GM11168 (cell line): Measurements from ENCODE around the gene CLIC5.

Experiments
- in situ Hi-C: fragments of 300-500 bp; cut with MboI; formaldehyde crosslinking; loops from one replicate; pipeline ENCODE4 v1.12.0; 2022; ENCODE audit warnings: low sequenced_read_pairs; ENCODE audit not compliant: unreplicated experiment

The CLIC5 gene

DNA sequence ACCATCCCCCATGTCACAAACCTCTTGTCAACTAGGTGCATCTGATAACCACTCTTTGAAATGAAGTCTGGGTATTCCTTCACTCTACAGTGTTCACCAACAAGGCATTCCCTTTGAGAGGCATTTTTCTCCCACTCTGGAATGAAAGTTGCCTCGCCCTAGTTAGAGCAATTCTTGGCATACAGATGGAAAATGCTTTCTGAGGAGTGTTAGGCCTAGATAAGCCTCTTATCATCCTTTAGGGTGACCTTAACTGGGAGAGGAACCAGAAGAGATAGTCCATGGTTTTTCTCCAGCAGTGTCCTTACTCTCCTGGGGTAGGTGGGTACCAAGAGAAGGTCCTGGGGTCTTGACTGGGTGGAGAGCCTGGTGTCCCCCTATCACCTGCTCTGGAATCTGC is 14.8 kb downstream of the CLIC5 start:
- in situ Hi-C loops: no loop called here

DNA sequence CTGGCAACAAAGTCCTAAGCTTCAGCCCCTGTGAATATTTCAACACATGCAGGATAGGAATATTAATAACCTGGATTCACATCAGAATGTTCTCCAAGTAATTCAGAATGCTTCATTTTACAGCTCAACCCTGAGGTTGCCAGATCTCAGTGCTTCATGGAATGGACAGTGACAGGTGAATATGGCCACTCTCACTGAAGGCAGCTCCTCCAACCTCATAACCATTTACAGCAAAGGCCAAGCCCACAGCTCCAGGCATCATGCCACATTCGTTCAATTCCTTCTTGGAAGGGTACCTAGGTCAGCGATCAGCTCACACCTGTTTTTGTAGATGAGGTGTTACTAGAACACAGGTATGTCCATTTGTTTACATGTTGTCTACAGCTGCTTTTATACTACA is 17.1 kb downstream of the CLIC5 start:
- in situ Hi-C loops: no loop called here

DNA sequence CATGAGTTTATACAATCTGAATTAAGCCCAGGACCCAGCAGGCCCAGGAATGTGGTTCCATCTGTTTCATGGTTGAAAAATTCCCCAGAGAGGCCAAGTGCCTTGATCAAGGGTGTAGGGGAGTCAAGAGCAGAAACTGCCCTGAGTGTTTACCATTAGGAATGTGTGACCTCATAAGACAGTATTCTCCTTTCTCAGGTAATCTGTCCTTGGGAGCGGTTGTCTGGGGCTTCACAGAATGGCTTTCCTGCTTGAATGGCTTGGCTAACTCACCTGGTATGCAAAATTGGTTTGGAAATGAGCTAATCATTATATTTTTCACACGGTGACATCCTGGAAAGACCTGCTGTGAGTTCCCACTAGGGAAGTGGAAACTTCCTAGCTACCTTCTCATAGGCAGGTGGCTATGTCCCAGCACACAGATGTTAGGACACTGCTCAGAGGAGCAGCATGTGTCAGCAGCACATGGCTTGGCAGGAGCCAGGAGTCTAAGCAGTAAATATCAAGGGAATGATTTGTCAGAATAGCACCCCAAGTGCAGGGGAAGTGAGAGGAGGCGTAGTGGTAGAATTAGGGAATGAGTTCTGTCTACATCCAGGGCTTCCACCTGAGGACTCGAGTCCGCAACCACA is 17.7 kb downstream of the CLIC5 start:
- in situ Hi-C loops: no loop called here

DNA sequence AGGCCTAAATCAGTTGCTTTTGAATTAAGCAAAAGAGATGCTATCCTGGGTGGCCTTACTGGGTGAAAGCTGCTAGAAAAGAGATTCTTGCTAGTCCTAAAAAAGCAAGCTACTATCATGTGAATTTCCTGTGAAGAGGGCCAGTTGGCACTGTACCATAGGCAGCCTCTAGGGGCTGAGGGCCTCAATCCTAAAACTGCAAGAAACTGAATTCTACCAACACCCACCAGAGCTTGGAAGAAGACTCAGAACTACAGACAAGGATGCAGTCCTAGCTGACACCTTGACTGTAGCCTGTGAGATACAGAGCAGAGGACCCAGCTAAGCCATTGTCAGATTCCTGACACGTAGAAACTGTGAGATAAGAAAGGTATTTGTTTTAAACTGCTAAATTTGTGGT is 24.5 kb downstream of the CLIC5 start:
- in situ Hi-C loops: no loop called here

DNA sequence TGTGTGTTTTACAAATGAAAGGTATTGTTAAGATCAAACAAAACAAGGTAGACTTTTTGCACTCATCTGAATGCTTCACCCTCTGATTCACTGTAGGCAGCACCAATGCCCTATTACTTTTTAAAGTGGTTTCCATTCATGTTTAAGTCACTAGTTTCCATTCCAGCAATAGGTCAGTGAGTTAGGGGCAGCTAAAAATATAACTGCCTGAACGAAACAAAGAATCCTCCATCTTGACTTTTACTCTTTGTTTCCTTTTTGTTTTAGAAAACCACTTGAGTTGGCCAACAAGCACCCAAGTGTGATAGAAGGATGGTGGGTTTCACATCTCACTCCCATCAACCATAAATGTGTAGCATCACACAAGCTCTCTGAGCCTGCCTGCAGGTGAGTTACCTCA is 25.5 kb downstream of the CLIC5 start:
- in situ Hi-C loops: no loop called here

DNA sequence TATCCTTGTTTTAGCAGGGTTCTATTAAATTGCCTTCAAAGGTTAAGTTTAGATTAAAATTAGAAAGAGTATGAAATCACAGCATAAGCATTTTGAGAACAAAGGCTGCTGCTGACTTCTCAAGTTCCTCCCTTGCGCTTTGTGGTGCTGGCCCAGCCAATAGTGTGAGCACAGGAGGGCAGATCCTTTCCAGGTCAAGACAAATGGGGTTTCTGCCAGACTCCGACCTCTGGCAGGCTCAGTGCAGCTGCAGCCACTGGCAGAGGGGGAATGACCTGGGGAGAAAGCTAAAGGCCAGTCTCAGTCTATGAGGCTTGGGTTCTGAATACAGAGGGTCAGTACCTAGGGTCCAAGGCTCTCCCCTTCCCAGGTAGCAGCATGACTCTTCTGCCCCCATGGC is 27.0 kb downstream of the CLIC5 start:
- in situ Hi-C loops: no loop called here

DNA sequence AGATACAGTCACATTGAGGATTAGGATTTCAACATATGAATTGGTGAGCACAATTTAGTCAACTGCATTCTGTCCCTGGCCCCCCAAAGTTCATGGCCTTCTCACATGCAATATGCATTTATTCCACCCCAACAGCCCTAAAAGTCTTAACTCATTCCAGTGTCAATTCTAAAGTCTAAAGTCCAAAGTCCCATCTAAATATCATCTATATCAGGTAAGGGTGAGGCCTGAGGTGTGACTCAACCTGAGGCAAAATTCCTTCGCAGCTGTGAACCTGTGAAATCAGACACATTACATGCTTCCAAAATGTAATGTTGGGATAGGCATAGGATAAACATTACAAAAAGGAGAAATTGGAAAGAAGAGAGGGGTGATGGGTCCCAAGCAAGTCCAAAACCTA is 27.8 kb downstream of the CLIC5 start:
- in situ Hi-C loops: no loop called here

DNA sequence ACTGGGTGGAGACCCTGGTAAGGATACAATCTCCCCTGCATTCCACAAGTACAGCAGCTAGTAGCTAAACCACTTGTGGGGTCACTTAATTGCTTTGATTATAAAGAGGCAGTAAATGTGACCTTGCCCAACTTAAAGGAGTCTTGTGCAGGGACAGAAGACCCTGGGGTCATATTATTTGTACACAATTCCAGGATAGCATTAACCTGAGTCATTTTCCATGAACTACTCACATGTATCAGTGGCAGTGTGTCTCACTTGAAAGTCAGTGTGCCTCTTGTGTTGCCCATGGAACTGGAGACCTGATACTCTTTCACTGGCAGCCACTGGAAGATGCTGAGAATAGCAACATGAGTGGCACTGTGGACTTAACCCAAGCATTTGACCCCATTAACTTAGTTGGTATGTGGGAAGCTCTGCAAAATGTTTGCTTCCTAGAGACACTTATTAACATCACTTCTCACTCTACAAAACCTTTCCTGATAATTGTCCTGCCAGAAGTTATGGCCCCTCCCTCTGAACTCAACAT is 28.9 kb downstream of the CLIC5 start:
- in situ Hi-C loops: no loop called here

DNA sequence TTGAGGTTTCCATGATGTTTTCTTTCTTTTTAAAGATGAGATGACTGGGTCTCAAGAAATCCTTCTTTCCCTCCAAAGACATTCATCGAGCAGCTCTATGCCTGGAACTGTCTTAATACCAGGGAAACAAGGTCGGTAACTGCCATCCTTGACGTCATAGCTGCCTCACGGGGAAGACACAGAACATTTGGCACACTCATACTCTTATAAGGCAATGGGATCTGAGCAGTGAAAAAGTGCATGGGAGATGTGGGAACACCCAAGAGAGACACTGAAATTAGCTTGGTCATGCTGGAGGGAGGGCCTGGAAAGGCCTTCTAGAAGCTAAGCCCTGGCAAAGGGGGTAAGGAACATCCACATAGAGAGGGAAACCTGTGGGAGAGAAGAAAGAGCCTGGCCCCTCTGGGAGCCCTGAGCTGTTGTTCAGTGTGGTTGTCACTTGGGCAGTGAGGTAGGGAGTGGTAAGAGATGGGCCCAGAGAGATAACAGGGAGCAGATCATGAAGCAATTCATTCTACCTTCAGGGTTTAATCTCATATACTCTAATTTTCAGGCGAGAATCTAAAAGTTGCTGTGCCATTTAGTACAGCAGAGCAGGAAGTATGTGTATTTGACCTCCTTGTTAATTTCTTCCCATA is 30.8 kb downstream of the CLIC5 start:
- in situ Hi-C loops: no loop called here

DNA sequence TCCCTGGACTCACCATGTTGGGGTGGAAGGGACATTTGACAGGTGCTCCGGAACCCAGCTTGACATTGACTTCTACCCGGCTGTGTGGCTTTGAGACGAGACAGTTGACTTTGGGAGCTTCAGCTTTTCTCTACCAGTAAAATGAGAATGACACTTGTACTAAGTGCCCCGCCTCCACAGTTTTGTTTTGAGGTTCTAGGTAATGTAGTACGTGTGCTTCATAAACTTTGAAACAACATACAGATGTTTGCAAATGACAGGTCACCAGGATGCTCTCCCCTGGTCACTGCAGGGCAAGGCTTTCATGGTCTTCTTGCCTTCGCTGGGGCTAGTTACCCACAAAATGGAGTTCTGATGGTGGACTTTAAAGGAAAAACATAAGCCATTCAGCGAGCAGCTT is 31.3 kb downstream of the CLIC5 start:
- in situ Hi-C loops: no loop called here

DNA sequence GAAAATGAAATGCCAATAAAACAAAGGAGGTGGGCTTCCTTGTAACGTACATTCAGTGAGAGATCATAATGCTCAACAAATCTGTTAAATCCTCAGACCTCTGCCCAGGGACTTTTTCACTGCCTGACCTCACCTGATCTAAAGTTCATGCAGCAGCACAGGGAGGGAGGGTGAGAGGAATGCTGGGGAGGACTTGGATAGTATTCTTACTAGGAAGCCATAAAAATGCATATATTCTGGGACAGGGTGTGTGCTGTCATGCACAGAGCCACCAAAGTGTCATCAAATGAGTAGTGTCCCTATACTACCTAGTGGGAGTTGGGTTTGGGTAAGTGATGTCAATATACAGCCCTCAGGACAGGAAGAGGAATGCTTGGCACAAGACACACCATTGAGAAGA is 32.6 kb downstream of the CLIC5 start:
- in situ Hi-C loops: no loop called here

DNA sequence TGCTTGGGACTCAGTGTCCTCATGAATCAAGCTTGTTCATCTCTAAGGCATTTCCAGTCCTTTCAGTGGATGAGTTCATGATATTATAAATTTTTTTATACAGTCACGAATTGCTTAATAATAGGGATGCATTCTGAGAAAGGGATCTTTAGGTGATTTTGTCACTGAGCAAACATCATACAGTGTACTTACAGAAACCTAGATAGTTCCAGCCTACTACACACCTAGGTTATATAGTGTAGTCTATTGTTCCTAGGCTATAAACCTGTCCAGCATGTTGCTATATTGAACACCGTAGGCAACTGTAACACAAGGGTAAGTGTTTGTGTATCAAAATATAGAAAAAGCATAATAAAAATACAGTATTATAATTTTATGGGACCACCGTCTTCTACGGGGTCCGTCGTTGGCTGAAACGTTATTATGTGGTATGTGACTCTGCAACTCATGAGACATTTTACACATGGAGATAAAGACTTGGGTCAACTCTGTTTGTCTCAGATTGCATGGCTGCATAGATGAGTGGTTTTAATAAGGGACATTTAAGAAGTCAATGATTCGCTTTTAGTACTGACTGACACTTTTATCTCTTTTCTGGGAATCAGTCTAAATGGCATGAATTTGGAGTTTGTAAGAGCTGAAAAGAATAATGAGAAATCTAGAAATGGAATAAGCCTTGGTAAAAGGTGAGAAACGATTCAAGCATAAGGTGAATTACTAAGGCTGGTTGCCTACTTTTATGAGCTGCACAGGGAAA is 33.2 kb downstream of the CLIC5 start:
- in situ Hi-C loops: no loop called here

DNA sequence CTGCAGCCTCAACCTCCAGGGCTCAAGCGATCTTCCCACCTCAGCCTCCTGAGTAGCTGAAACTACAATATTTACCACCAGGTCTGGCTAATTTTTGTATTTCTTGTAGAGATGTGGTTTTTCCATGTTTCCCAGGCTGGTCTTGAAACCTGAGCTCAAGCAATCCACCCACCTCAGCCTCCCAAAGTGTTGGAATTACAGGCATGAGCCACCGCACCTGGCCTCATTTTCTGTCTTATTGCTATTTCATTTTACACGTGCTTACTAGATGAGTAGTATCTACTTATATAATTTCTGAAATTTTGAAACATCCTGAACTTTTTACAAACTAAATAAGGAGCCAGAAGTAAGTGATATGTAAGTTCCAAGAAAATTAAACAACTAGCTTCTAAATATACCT is 34.6 kb downstream of the CLIC5 start:
- in situ Hi-C loops: no loop called here

DNA sequence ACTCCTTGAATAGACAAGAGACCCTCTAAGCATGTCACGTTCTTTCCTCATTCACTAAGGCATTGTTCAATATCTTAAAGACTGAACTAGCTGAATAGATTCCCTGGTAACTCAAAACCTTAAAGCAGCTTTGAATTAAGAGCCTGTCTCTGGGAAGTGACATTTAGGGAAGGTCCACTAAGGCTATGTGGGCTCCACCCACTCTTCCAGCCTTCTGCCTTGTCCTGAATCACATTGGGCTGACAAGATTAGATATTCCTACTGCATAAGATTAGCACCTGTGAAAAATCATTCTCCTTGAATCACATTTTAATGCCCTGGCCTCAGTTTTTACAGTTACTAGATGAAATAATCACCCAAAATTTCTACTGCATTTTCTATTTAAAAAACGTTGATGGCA is 36.3 kb downstream of the CLIC5 start:
- in situ Hi-C loops: no loop called here

DNA sequence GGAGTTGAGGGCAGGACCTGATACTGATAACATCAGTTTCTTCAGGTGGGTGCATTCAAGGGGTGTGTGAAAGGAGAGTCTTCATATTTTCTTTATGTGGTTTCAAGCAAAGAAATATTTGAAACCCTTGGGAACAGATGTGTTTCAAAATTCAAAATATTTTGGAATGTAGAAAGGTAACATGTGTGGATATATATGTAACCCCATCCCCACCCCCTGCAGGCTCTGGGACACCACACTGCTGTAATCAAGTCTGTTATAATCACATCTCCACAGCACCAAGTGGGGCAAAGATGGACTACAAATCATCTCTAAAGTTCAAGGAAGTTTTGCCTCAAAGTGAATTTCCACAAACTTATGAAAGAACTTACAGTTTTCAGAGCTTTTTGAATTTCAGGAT is 41.1 kb downstream of the CLIC5 start:
- in situ Hi-C loops: no loop called here

DNA sequence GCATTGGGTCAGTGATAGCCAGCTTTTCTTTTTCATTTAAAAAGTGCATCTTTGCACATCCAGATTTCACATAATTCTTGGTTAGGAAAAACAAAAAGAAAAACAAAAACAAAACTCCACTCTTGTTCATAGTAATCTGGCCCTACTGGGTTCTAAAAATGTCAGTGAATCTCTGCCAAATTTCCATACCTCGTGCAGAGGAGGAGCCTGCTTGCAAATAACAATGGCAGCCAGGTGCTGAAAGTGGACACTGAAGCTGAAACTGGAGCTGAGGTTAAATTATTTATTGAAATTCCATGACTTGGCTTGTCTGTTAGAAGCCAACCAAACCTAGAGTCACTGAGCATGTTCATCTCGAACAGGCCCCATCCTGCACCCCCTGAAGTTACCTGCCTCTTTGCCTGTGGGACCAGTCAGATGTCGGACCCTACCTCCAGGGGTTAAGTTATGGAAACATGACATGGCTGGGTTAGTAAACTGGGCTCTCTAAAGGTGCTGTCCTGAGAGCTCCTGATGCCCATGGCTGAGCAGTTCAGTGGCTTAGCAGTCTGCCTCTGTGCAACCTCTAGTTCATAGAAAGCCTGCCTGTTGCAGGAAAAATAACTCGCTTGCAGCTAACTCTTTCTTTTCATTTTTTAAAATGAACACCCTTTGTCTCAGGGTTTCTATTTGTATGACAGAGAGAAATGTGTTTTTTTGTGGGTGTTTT is 42.7 kb downstream of the CLIC5 start:
- in situ Hi-C loops: no loop called here

DNA sequence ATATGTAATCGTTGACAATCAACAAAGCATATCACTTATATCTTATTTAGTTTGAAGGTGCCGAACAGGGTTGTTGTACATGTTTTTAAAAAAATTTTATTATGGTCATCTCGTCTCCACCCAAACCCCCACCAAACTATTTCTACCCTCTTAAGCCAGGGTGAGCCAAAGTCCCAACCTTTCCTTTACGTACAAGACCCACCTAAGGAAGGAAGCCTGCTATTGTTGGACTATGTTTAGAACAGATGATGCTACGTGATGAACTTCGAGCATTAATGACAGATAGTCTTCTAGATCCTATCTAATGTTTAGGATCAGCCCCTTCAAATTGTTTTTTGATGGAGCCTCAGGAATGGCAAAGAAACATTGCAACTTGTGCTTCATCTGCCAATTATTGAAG is 44.4 kb downstream of the CLIC5 start:
- in situ Hi-C loops: no loop called here

DNA sequence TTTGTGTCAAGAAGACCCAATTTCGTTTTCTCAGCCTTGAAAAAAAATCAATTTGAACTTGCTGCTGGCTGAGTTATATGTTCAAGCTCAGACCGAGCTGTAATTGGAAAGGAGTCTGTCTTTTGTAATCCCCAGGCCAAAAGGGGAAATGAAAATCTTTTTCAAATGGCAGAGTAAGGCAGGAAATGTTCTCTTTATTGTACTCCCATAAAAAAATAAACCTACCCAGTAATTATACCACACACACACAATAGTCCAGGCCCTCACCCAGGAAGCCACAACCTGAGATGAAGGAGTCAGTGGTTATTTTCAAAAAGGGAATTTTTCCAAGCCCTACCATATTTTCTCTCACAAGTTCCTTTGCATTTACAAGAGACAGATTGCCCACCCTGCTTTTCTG is 45.3 kb downstream of the CLIC5 start:
- in situ Hi-C loops: no loop called here

DNA sequence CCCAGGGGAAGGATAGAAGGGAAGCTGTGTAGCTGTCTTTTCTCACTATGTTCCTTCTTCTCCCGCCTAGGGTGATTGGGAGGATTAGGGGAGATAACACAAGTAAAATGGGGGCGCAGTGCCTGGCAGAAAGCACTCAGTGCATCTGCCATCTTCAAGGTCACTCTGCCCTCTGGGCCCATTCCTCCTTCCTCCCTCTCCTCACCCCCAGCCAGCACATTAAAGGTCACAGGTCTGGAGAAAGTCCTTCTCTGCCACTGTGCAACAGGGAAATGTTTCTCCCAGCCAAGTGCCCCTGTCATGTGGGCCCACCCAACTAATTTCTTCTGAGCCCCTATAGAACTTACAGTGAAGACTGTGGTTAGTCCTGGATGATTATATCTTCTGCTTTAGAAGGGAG is 45.8 kb downstream of the CLIC5 start:
- in situ Hi-C loops: no loop called here

DNA sequence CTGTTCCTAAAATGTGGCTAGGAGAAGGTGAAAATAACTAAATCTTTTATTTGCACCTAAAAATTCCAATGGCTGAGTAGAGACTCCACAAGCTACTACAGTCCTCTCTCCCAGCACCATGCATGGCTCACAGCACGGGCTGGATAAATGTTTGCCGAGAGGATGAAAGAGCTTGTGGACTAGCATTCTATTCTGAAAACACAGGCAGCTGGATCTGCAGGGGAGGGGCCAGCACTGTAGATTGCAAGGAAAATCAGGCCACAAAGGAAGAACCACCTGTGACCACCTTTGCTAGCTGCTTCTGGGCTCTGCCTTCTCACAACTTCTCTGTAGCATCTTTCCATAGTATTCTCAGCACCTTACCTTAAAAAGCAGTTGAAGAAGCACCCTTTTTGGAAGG is 46.6 kb downstream of the CLIC5 start:
- in situ Hi-C loops: no loop called here

DNA sequence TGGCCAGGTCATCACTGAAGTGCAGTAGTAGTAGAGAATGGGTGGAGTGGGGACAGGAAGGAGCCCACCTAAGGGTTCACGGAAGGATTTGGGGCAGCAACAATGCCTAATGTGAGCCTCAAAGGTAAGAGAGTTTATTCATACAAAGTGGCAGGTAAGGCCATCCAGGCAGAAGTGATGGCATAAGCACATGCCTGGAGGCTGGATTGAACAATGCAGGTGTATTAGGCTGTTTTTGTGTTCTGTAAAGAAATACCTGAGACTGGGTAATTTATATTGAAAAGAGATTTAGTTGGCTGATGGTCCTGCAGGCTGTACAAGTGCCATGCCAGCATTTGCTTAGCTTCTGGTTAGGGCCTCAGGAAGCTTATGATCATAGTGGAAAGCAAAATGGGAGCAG is 48.3 kb downstream of the CLIC5 start:
- in situ Hi-C loops: no loop called here
